Karpas-422 (cell line): ENCODE results near the gene CHRNB2. TPM values are rescaled to one million over a fixed set of nuclear protein-coding genes. Genes with fewer than 3 reads are reported as not detected.
A peak's percentile ranks its signal among the peaks of the same experiment; 100 is the strongest.

Source experiments
- DNase-seq: peaks from one replicate; pipeline ENCODE4 v3.0.0-alpha.2; 2015
- H2AFZ ChIP-seq: fragments of 200-600 bp; sonication (generic); 2 replicates; pipeline ENCODE4 v1.6.1; 2014; ENCODE audit warnings: antibody characterized with exemption, low read length, mixed read lengths
- H3K27ac ChIP-seq: fragments of 200-600 bp; sonication (generic); 2 replicates; pipeline ENCODE4 v1.5.1; 2014; ENCODE audit warnings: mild to moderate bottlenecking, low read length, moderate library complexity
- H3K27me3 ChIP-seq: fragments of 200-600 bp; sonication (generic); 2 replicates; pipeline ENCODE4 v1.6.1; 2014; ENCODE audit warnings: low read length, mixed read lengths
- H3K36me3 ChIP-seq: fragments of 200-600 bp; sonication (generic); 2 replicates; pipeline ENCODE4 v1.6.1; 2014; ENCODE audit warnings: low read length, mixed read lengths; ENCODE audit not compliant: insufficient read depth
- H3K4me1 ChIP-seq: fragments of 200-600 bp; sonication (generic); 2 replicates; pipeline ENCODE4 v1.6.1; 2014; ENCODE audit warnings: mild to moderate bottlenecking, low read length, mixed read lengths
- H3K4me2 ChIP-seq: fragments of 200-600 bp; sonication (generic); 2 replicates; pipeline ENCODE4 v1.6.1; 2014; ENCODE audit warnings: low read length, low read depth, mild to moderate bottlenecking; ENCODE audit not compliant: poor library complexity, severe bottlenecking
- H3K4me3 ChIP-seq: fragments of 200-600 bp; sonication (generic); 2 replicates; pipeline ENCODE4 v1.5.1; 2014; ENCODE audit warnings: mild to moderate bottlenecking, antibody characterized with exemption, low read length, mixed read lengths
- H3K79me2 ChIP-seq: fragments of 200-600 bp; sonication (generic); 2 replicates; pipeline ENCODE4 v1.6.1; 2014; ENCODE audit warnings: mild to moderate bottlenecking, low read length, mixed read lengths
- H3K9ac ChIP-seq: fragments of 200-600 bp; sonication (generic); 2 replicates; pipeline ENCODE4 v1.6.0; 2014; ENCODE audit warnings: low read length
- H3K9me2 ChIP-seq: fragments of 200-600 bp; sonication (generic), shearing (Covaris generic); replicated peaks from 2 replicates; pipeline ENCODE4 v1.6.0; 2014; ENCODE audit warnings: mild to moderate bottlenecking, low read length, moderate library complexity; ENCODE audit not compliant: insufficient read depth
- H3K9me3 ChIP-seq: fragments of 300-700, 200-600 bp; sonication (generic); 2 replicates; pipeline ENCODE4 v1.6.1; 2014; ENCODE audit warnings: low read length, mixed read lengths
- H4K20me1 ChIP-seq: fragments of 200-600 bp; sonication (generic); 2 replicates; pipeline ENCODE4 v1.6.1; 2014; ENCODE audit warnings: mild to moderate bottlenecking, antibody characterized with exemption, low read length, low read depth; ENCODE audit not compliant: insufficient read depth
- total RNA-seq: library from RNA; depleted of rRNA; stranded (reverse); fragments of >200 nt; shearing (Covaris generic); gene quantifications from 2 replicates; pipeline ENCODE4 v1.2.3, GENCODE V29; 2014; ENCODE audit warnings: low replicate concordance

CHRNB2 gene
- total RNA-seq, 1 experiment from 2014 or later: 0.48 TPM

- no peak overlapping the region for H2AFZ ChIP-seq
- H3K4me3 ChIP-seq: no peak overlapping the region
- no peak overlapping the region for H3K9ac ChIP-seq
- no peaks in the 10 kb centered on the region for H3K9me3 ChIP-seq
- peak overlapping the region; percentile 63 for H3K27ac ChIP-seq
- H3K36me3 ChIP-seq: peaks cover 27% of the 10 kb centered on the region; the same call in 1 of the 2 replicates
- no peaks in the 10 kb centered on the region for H3K9me2 ChIP-seq
- peaks cover 77% of the 10 kb centered on the region for H3K4me1 ChIP-seq
- peaks cover 94% of the 10 kb centered on the region for H3K79me2 ChIP-seq
- peak overlapping the region; percentile 8 for H3K4me2 ChIP-seq
- no peak for DNase-seq
- H3K27me3 ChIP-seq: no peaks in the 10 kb centered on the region
- peaks cover 24% of the 10 kb centered on the region for H4K20me1 ChIP-seq
Observed at GRCh38 chr1:154623358-154623757, 55.8 kb downstream of the CHRNB2 start.

GRCh38 chr1:154624746-154625643 is 57.4 kb downstream of the CHRNB2 start:
- Histone ChIP-seq H3K4me1 (peaks cover 73% of the 10 kb centered on the region), H2AFZ (no peak overlapping the region), H4K20me1 (peaks cover 20% of the 10 kb centered on the region), H3K27me3 (no peaks in the 10 kb centered on the region), H3K4me2 (peak overlapping the region; percentile 88), H3K36me3 (peaks cover 25% of the 10 kb centered on the region), H3K79me2 (peaks cover 78% of the 10 kb centered on the region), H3K9me3 (peaks cover 3% of the 10 kb centered on the region; the same call in 1 of the 2 replicates), H3K9ac (peak overlapping the region; percentile 10; the same call in 1 of the 2 replicates), H3K9me2 (no peaks in the 10 kb centered on the region), H3K4me3 (no peak overlapping the region; the same call in 1 of the 2 replicates), H3K27ac (peak overlapping the region; percentile 69)
- peak; percentile 65 for DNase-seq

GRCh38 chr1:154626456-154627256 is 59.1 kb downstream of the CHRNB2 start:
- Histone ChIP-seq H3K4me2 (peak overlapping the region; percentile 88), H3K27me3 (no peaks in the 10 kb centered on the region), H3K9ac (peak overlapping the region; percentile 97), H3K9me2 (no peaks in the 10 kb centered on the region), H3K4me1 (peaks cover 58% of the 10 kb centered on the region), H3K27ac (peak overlapping the region; percentile 81), H3K79me2 (peaks cover 61% of the 10 kb centered on the region), H3K9me3 (peaks cover 6% of the 10 kb centered on the region; the same call in 1 of the 2 replicates), H4K20me1 (peaks cover 19% of the 10 kb centered on the region), H2AFZ (peak overlapping the region; percentile 10; the same call in 1 of the 2 replicates), H3K36me3 (peaks cover 23% of the 10 kb centered on the region), H3K4me3 (peak overlapping the region; percentile 91)
- peak; percentile 70 for DNase-seq

- Histone ChIP-seq H3K4me1 (peaks cover 50% of the 10 kb centered on the region), H4K20me1 (peaks cover 10% of the 10 kb centered on the region), H3K4me2 (peak overlapping the region; percentile 88), H3K9me2 (no peaks in the 10 kb centered on the region), H3K36me3 (peaks cover 21% of the 10 kb centered on the region), H3K27ac (peak overlapping the region; percentile 81), H3K4me3 (peak overlapping the region; percentile 91), H3K9ac (peak overlapping the region; percentile 97), H3K9me3 (peaks cover 6% of the 10 kb centered on the region; the same call in 1 of the 2 replicates), H3K27me3 (no peaks in the 10 kb centered on the region), H2AFZ (peak overlapping the region; percentile 10; the same call in 1 of the 2 replicates), H3K79me2 (peaks cover 53% of the 10 kb centered on the region)
- peak; percentile 97 for DNase-seq
Observed at GRCh38 chr1:154627257-154628120, 59.9 kb downstream of the CHRNB2 start.

- DNase-seq: no peak
- H3K9me2 ChIP-seq: no peaks in the 10 kb centered on the region
- peaks cover 6% of the 10 kb centered on the region; the same call in 1 of the 2 replicates for H3K9me3 ChIP-seq
- H3K36me3 ChIP-seq: peaks cover 18% of the 10 kb centered on the region
- H3K79me2 ChIP-seq: peaks cover 47% of the 10 kb centered on the region
- peak overlapping the region; percentile 81 for H3K27ac ChIP-seq
- H2AFZ ChIP-seq: no peak overlapping the region
- H3K4me2 ChIP-seq: peak overlapping the region; percentile 88
- H3K9ac ChIP-seq: peak overlapping the region; percentile 97
- no peaks in the 10 kb centered on the region for H3K27me3 ChIP-seq
- H3K4me1 ChIP-seq: peaks cover 44% of the 10 kb centered on the region
- H3K4me3 ChIP-seq: peak overlapping the region; percentile 91
- peaks cover 9% of the 10 kb centered on the region; the same call in 1 of the 2 replicates for H4K20me1 ChIP-seq
Observed at GRCh38 chr1:154628121-154628405, 60.5 kb downstream of the CHRNB2 start.

- no peak overlapping the region for H3K4me3 ChIP-seq
Observed at GRCh38 chr1:154629061-154629674, 61.6 kb downstream of the CHRNB2 start.

More at GRCh38 chr1:154629061-154629674, 61.6 kb downstream of the CHRNB2 start:
- peaks cover 6% of the 10 kb centered on the region; the same call in 1 of the 2 replicates for H3K9me3 ChIP-seq
- H3K9me2 ChIP-seq: no peaks in the 10 kb centered on the region
- no peak overlapping the region for H3K9ac ChIP-seq
- no peak for DNase-seq
- peaks cover 9% of the 10 kb centered on the region; the same call in 1 of the 2 replicates for H4K20me1 ChIP-seq
- peak overlapping the region; percentile 82 for H2AFZ ChIP-seq
- peaks cover 36% of the 10 kb centered on the region for H3K79me2 ChIP-seq
- H3K36me3 ChIP-seq: peaks cover 14% of the 10 kb centered on the region
- peaks cover 35% of the 10 kb centered on the region for H3K4me1 ChIP-seq
- no peak overlapping the region for H3K27ac ChIP-seq
- no peaks in the 10 kb centered on the region for H3K27me3 ChIP-seq
- H3K4me2 ChIP-seq: no peak overlapping the region
